Activated T-cell treated with anti-CD3 and anti-CD28 coated beads for 48 hours (primary cell): ENCODE results near the gene RUNX2.
"Not testable (repeated sequence)": the region's sequence is repeated elsewhere in the genome, so short reads cannot be mapped to it uniquely, and the experiment has no call there.

Source experiments
- DNase-seq: peaks from one replicate; pipeline ENCODE4 v3.0.0-alpha.2; 2020; ENCODE audit warnings: low read depth

RUNX2 gene

DNA sequence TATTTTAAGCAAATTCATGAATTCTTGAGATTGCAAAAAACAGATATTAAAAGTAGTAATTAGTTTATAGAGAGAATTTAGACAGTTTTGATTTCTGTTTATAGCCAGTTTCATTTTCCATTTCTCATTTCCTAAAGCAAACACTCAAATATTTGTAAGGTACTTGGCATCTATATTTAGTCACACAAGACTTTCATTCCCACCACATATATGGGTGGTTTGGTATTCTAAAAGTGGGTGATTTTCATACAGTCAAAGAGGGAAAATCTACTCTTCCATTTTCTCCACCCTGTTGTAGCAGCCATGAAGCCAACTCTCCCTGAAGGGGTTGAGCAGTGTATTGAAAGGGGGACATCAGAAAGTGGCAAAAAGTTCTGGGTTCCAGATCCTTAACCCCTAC lies 230.7 kb downstream of the RUNX2 start:
- DNase-seq: no peak

DNA sequence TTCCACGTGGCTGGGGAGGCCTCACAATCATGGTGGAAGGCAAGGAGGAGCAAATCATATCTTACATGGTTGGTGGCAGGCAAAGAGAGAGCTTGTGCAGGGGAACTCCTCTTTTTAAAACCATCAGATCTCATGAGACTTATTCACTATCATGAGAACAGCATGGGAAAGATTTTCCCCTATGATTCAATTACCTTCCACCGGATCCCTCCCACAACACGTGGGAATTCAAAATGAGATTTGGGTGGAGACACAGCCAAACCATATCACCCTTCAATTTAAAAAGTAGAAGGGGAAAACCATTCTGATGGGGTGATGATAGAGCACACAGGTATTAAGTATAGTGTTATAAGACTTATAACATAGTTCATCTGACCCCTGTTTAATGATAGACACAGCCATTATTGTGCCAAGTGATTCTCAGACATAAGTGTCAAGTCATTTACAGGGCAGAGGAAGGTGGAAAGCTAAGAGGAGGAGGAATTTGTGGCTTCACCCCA lies 232.2 kb downstream of the RUNX2 start:
- not testable (repeated sequence) for DNase-seq

GRCh38 chr6:45562171-45562570 lies 234.0 kb downstream of the RUNX2 start:
- DNase-seq: no peak

DNA sequence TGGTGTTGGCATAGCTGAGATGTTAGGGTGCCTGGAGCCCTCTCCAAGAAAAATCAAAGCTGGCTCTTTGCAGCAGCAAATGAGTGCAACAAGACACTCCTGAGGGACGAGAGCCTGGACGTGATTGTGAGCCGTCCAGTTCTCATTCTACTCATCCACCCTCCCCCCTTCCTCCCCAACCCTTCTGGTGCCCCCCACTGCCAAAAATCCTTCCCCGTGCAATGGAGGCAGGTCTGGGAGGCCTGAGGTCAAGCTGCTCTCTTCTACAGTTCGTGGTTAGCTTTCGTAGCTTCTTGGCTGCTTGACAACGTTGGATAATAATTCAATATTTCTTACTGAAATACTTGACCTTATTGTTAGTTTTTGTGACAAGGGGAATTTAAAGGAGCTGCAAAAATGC lies 234.9 kb downstream of the RUNX2 start:
- no peak for DNase-seq

DNA sequence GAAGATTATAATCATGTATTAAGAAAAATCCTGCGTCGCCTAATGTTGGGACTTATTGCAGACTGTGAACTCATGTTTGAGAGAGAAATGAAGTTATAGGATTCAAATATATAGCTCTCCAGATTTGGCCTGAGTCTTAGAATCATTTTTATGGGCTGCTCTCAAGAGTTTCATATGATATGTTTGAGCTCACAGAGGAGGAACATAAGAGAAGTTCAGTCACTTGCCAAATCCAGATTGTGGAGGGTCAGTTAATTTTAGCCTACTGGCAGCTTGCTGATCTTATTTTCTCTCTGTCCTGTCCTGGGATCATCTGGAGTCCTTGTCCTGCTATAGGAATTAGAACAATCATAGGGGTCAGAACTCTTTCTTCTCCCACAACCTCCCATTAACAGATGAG lies 235.7 kb downstream of the RUNX2 start:
- no peak for DNase-seq

- no peak for DNase-seq
These were observed 238.8 kb downstream of the RUNX2 start for GRCh38 chr6:45566882-45567281.

- no peak for DNase-seq
These were observed 239.7 kb downstream of the RUNX2 start for GRCh38 chr6:45567879-45568278.

- no peak for DNase-seq
These were observed 240.5 kb downstream of the RUNX2 start for GRCh38 chr6:45568626-45569025.

DNA sequence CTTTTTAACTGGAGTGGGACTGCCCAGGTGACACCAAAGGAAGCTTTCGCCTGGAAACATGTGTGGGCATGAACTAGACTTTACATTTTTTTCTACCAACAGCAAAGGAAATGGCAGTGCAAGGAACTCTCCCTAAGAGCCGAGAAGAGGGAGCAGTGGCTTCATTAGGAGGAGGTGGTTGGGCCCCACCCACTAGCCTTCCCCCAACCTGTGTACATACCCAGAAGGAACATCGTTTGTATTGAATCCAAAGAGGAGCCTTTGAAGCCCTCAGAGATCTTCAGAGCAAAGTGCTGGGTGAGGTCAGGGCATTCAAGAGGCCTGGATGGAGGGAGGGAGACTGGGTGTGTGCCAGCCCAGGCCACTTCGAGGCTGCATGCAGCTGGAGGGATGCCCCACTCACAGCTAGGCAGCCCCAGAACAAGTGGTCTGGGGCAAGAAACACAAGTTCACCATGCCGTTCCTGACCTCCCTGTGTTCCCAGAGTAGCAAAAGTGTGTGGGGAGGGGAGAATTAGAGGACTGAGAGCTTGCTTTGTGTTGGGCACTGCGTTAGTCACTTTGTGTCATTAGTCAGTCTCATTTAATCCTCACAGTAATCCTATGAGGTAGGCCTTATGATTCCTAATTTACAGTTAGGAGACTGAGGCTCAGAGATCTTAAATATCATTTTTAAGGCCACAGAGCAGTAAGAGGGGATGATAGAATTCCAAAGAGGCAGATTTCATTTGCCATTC lies 241.2 kb downstream of the RUNX2 start:
- DNase-seq: no peak

DNA sequence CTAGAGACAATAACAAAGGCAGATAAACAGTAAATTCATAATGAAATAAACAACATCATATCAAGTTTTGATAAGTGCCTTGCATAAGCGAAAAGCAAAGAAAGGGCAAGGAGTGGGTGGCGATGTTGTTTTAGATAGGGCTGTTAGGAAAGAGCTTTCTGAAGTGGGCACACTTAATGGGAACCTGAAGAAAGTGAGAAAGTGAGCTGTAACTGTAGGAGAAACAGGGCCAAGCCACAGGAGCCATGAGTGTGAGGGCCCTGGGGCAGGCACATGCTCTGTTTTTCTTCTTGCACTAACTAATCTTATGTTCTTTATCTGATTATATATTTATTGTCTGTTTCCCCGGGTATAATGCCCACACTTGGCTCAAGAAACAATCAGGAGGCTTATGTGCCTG lies 243.0 kb downstream of the RUNX2 start:
- DNase-seq: no peak

DNA sequence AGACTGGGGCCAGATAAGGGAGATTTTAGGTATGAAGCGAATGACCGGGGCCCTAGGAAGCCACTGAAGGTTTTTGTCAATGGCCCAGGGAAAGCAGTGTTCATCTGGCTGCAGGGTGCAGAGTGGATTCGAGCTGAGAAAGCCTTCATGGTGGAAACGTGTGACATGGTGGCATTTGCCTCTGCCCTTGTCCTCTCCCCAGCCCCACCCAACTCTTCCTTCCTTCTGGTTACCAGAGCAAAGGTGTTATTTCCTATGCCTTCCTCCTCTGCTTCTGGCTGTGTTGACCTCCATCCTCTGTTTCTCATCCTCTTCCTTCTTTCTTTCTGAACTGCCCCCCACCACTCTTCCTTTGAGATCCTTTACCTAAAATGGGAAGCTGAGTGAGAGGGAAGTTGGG lies 244.7 kb downstream of the RUNX2 start:
- DNase-seq: no peak

DNA sequence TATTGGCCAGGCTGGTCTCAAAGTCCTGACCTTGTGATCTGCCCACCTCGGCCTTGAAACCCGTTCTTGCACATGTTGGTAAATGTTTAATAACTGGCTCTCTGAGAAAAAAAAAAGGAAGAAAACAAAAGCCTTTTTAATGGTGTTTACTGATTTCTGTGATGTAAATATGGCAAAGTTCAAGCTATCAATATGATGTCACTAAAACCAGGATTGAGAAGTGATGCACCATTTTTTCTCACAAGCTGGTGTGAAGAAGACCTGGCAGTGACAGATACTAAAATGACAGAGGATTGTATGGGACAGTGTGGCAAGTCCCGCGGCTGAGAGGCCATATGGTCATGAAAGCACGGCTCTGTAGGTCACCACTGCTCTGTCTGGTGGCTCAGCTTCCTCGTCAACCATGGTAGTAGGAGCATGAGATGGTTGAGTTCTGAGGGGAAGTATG lies 245.9 kb downstream of the RUNX2 start:
- no peak for DNase-seq

- DNase-seq: no peak
These were observed 246.8 kb downstream of the RUNX2 start for GRCh38 chr6:45574885-45575284.

- no peak for DNase-seq
These were observed 248.8 kb downstream of the RUNX2 start for GRCh38 chr6:45576648-45577624.

GRCh38 chr6:45577836-45578504 lies 249.8 kb downstream of the RUNX2 start:
- DNase-seq: no peak

DNA sequence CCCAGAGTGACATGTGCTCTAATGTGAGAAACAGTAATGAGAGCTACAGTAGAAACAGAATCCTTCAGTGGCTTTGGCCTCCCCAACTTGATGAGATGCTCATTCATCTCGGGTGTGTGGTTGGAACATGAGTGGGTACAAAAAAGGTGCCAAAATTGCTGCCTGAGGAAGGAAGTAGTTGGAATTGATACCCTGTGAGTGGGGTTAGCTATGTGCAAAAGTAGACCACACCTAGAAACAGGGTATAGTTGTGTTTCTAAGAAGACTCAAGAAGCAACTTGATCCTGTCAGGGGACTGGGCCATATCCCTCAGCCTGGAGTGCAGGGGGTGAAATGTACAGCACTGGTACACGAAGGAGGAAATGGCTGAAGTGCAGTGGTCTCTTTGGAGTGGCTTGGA lies 256.0 kb downstream of the RUNX2 start:
- DNase-seq: no peak

DNA sequence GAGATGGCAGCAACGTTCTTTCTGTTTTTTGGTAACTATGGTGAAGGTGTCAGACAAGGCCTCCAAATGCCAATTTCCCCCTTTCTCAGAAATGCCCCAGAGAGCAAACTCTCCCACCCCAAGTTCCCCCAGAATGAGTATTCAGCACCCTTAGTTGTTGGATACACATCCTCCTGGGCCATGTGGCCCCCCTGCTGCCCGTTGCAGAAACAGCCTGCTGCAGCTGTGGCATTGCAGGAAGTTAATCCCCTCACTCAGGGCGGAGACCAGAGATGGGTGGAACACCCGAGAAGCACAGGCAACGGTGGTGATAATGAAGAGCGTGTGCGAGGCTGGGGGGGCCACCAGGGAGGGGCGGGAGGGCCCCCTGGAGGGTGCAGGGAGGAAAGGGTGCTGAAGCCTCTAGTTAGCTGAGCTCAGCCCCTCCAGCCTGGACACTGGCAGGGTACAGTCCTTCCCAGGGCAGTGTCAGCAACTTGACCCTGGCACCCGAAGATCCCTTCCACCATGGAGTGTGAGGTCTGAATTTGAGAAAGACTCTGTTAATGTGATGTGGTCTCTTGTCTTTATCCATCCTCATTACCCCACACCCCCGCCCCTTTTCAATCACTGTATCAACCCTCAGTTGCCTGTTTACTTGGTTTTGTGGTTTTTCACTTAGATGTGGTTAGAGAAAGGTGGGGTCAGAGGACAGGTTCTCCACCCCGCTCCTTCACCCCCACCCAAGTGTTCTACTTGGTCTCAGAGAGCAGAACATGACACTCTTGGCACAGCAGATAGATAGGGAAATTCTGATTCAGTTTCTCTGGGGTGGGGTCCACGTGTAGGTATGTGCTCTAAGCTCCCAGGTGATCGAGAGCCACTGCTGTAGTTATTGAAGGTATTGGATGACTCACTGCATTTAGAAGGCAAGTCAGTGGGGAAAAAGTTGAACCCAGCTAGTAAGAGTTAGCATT lies 258.4 kb downstream of the RUNX2 start:
- DNase-seq: peak; percentile 25

- DNase-seq: peak; percentile 33
These were observed 259.3 kb downstream of the RUNX2 start for GRCh38 chr6:45587229-45588060.

DNA sequence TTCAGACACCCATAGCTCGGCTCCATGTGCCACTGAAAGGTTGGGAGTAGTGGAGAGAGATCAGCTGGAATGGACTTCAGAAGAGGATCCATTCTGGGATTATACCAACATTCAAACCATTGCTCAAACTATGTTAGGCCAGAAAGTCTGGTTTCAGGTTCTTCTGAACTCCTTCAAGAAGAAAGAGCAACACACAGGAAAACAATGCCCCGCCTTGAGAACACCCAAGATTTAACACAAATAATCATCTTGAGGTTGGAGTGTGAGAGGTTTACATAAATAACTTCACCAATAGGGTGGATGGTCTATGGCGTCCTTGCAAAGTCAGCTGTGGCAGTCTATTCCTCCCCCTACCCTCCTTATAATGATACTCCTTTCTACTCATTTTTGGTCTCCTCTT lies 261.2 kb downstream of the RUNX2 start:
- DNase-seq: no peak

- DNase-seq: no peak
These were observed 262.1 kb downstream of the RUNX2 start for GRCh38 chr6:45590226-45590625.
